HepG2 (cell line): ENCODE data around the gene STK40. TPM values are rescaled to one million over a fixed set of nuclear protein-coding genes. Genes with fewer than 3 reads are reported as not detected.

Experiments
- ATAC-seq: fragments of 200-7000 bp; cut with Tn5 transposase; 3 replicates; pipeline ENCODE4 v1.9.1; 2020; ENCODE audit warnings: mild to moderate bottlenecking, moderate library complexity
- BruUV-seq: library from RNA; stranded (reverse); fragments of 400-500 nt; replicated peaks from 2 replicates; lab custom pipeline; 2021; lab: Mats Ljungman, UMichigan
- CTCF ChIA-PET: fragments of 300-600 bp; formaldehyde crosslinking; extraction: SDS; loops from one replicate; lab custom pipeline; 2021; ENCODE audit warnings: low total read pairs, inconsistent platforms, low intra/inter-chr PET ratio; lab: Yijun Ruan, JAX
- POLR2A ChIA-PET: fragments of 350-600 bp; sonication (Branson Sonifier 250); formaldehyde crosslinking; loops from one replicate; lab custom pipeline; 2020; ENCODE audit warnings: antibody characterized with exemption, inconsistent platforms; lab: Yijun Ruan, JAX
- DNase-seq: peaks from one replicate; pipeline ENCODE4 v3.0.0-alpha.2; 2015; ENCODE audit warnings: low spot score
- FAIRE-seq: peaks from 3 replicates; lab custom pipeline; 2011; peaks lifted over from hg19 to GRCh38; lab: Jason Lieb, UNC
- H2AFZ ChIP-seq: one replicate; pipeline ENCODE4 v1.6.1; 2011; ENCODE audit warnings: low read length, inconsistent platforms
- H3K27ac ChIP-seq: fragments of 300-600 bp; 3 replicates; pipeline ENCODE4 v1.8.0; 2011; ENCODE audit warnings: mixed run types, mild to moderate bottlenecking, mixed read lengths, low read length, inconsistent platforms; ENCODE audit not compliant: insufficient read depth; ENCODE audit errors: extremely low read length
- H3K27me3 ChIP-seq, 2 experiments: fragments of 200-600 bp in 1 of 2; 2 replicates in 1 of 2; 3 replicates in 1 of 2; pipeline versions ENCODE4 v1.6.0 to v1.8.0; 2011; ENCODE audit warnings: low read length in 2 of 2, mild to moderate bottlenecking in 2 of 2, moderate library complexity in 2 of 2, inconsistent platforms in 1 of 2; ENCODE audit not compliant: insufficient read depth in 2 of 2, control insufficient read depth in 1 of 2
- H3K36me3 ChIP-seq, 2 experiments: fragments of 200-600 bp in 1 of 2; replicated peaks in 1 of 2; 2 replicates in 1 of 2; 3 replicates in 1 of 2; pipeline versions ENCODE4 v1.5.1 to v1.8.0; 2011; ENCODE audit warnings: low read length in 2 of 2, inconsistent platforms in 1 of 2; ENCODE audit not compliant: insufficient read depth in 2 of 2, control insufficient read depth in 1 of 2
- H3K4me1 ChIP-seq: 2 replicates; pipeline ENCODE4 v1.5.1; 2012; ENCODE audit warnings: low read length, inconsistent platforms; ENCODE audit not compliant: insufficient read depth
- H3K4me2 ChIP-seq: 2 replicates; pipeline ENCODE4 v1.6.0; 2011; ENCODE audit warnings: low read depth, low read length, inconsistent platforms
- H3K4me3 ChIP-seq, 3 experiments: fragments of 200-600 bp in 1 of 3; sonication (generic), shearing (Covaris generic) in 1 of 3; replicated peaks in 1 of 3; 2 replicates each; pipeline ENCODE4 v1.5.1; 2011 to 2016; ENCODE audit warnings: low read length in 3 of 3, inconsistent platforms in 2 of 3, low read depth in 2 of 3, mild to moderate bottlenecking in 2 of 3, control low read depth in 1 of 3, mixed read lengths in 1 of 3; ENCODE audit not compliant: insufficient read depth in 1 of 3
- H3K79me2 ChIP-seq: one replicate; pipeline ENCODE4 v1.6.1; 2011; ENCODE audit warnings: low read length, inconsistent platforms; ENCODE audit not compliant: insufficient read depth
- H3K9ac ChIP-seq: 2 replicates; pipeline ENCODE4 v1.6.0; 2011; ENCODE audit warnings: mild to moderate bottlenecking, low read depth, low read length, inconsistent platforms; ENCODE audit not compliant: insufficient read depth
- H3K9me3 ChIP-seq: 2 replicates; pipeline ENCODE4 v1.5.1; 2012; ENCODE audit warnings: mild to moderate bottlenecking, low read length
- H4K20me1 ChIP-seq: 2 replicates; pipeline ENCODE4 v1.6.0; 2011; ENCODE audit warnings: inconsistent platforms, mild to moderate bottlenecking, low read length, moderate library complexity; ENCODE audit not compliant: insufficient read depth
- ARNT2 ChIP-seq: sonication (generic); formaldehyde crosslinking; IDR thresholded peaks from 2 replicates; pipeline ENCODE4 v1.8.0; 2022; ENCODE audit warnings: mild to moderate bottlenecking, low read depth, missing genetic modification reagents, moderate library complexity
- BCL6 ChIP-seq: IDR thresholded peaks from 2 replicates; pipeline ENCODE4 v1.6.1; 2016; ENCODE audit warnings: missing genetic modification reagents, missing compliant biosample characterization
- GATAD2A ChIP-seq: IDR thresholded peaks from 2 replicates; pipeline ENCODE4 v1.6.1; 2016
- IRF2 ChIP-seq: IDR thresholded peaks from 2 replicates; pipeline ENCODE4 v1.6.1; 2018; ENCODE audit warnings: missing genetic modification reagents, missing compliant biosample characterization
- KMT2B ChIP-seq: IDR thresholded peaks from 2 replicates; pipeline ENCODE4 v1.6.1; 2016; ENCODE audit warnings: missing genetic modification reagents, missing compliant biosample characterization
- MYNN ChIP-seq: sonication (generic); formaldehyde crosslinking; IDR thresholded peaks from 2 replicates; pipeline ENCODE4 v1.4.0; 2020; ENCODE audit warnings: mild to moderate bottlenecking, low read depth, missing genetic modification reagents
- NCOR1 ChIP-seq: fragments of 200-600 bp; sonication (generic); IDR thresholded peaks from 2 replicates; pipeline ENCODE4 v1.7.0; 2017; ENCODE audit warnings: antibody characterized with exemption, low read length, borderline replicate concordance
- POLR2G ChIP-seq: fragments of 200-400 bp; formaldehyde crosslinking; IDR thresholded peaks from 2 replicates; pipeline ENCODE4 v1.6.1; 2018; ENCODE audit warnings: mild to moderate bottlenecking, low read depth, low read length, moderate library complexity
- RBM39 ChIP-seq: fragments of 200-400 bp; formaldehyde crosslinking; IDR thresholded peaks from one replicate; pipeline ENCODE4 v1.6.1; 2018; ENCODE audit warnings: antibody characterized with exemption, mild to moderate bottlenecking, low read depth, low read length; ENCODE audit not compliant: poor library complexity, severe bottlenecking
- ZNF350 ChIP-seq: sonication (generic); formaldehyde crosslinking; IDR thresholded peaks from 2 replicates; pipeline ENCODE4 v1.4.0; 2020; ENCODE audit warnings: mild to moderate bottlenecking, low read depth, missing genetic modification reagents, borderline replicate concordance
- ZNF547 ChIP-seq: sonication (generic); formaldehyde crosslinking; IDR thresholded peaks from 2 replicates; pipeline ENCODE4 v1.5.1; 2020; ENCODE audit warnings: mild to moderate bottlenecking, missing genetic modification reagents
- ZNF678 ChIP-seq: sonication (generic); formaldehyde crosslinking; IDR thresholded peaks from 2 replicates; pipeline ENCODE4 v1.4.0; 2020; ENCODE audit warnings: mild to moderate bottlenecking, missing genetic modification reagents
- ZNF776 ChIP-seq: sonication (generic); formaldehyde crosslinking; IDR thresholded peaks from 2 replicates; pipeline ENCODE4 v1.4.0; 2020; ENCODE audit warnings: mild to moderate bottlenecking, missing genetic modification reagents
- WGBS: methylation state at CpG from one replicate; pipeline ENCODE4 v1.1.6; 2017; ENCODE audit warnings: low lambda C conversion rate; 5-methylcytosine and 5-hydroxymethylcytosine counted together
- in situ Hi-C: cut with HindIII; loops from 2 replicates; pipeline ENCODE4 v1.10.0; 2017; ENCODE audit warnings: low pct_unique_long_range_greater_than_20kb; ENCODE audit not compliant: extremely low pct_ligation_motif_present
- intact Hi-C: fragments of 100-400 bp; cut with micrococcal nuclease; formaldehyde crosslinking; loops from one replicate; pipeline ENCODE4 v1.10.0; 2022; ENCODE audit not compliant: unreplicated experiment
- polyA plus RNA-seq, 8 experiments: library from polyadenylated mRNA; depleted of rRNA in 3 of 8; stranded (reverse) in 7 of 8; unstranded in 1 of 8; fragments of >200 nt; fragmentation: Illumina TruSeq in 4 of 8; extraction: Trizol in 4 of 8; gene quantifications; 2 replicates each; pipeline versions ENCODE4 v1.2.1 to v1.2.3, GENCODE V29; 2011 to 2016; ENCODE audit warnings: low read depth in 4 of 8, missing spikeins in 1 of 8, mixed read lengths in 1 of 8; ENCODE audit not compliant: insufficient read depth in 1 of 8
- total RNA-seq, 5 experiments: library from RNA; depleted of rRNA; stranded (reverse); fragments of >200 nt; fragmentation: Illumina TruSeq; extraction: Trizol; gene quantifications; 2 replicates each; pipeline ENCODE4 v1.2.3, GENCODE V29; 2016; ENCODE audit warnings: low read depth in 1 of 5
- TF ChIP-seq, protein P1 (sequence below): sonication (generic); formaldehyde crosslinking; IDR thresholded peaks from 2 replicates; pipeline ENCODE4 v1.4.0; 2020; ENCODE audit warnings: mild to moderate bottlenecking, missing genetic modification reagents
- TF ChIP-seq, protein P2 (sequence below): sonication (generic); formaldehyde crosslinking; conservative IDR thresholded peaks from 2 replicates; pipeline ENCODE4 v1.4.0; 2020; ENCODE audit warnings: missing genetic modification reagents
- TF ChIP-seq, protein P3 (sequence below): sonication (generic); formaldehyde crosslinking; IDR thresholded peaks from 2 replicates; pipeline ENCODE4 v1.4.0; 2020; ENCODE audit warnings: mild to moderate bottlenecking, missing genetic modification reagents
- TF ChIP-seq, protein P4 (sequence below): sonication (generic); formaldehyde crosslinking; conservative IDR thresholded peaks from 2 replicates; pipeline ENCODE4 v1.5.0; 2020; ENCODE audit warnings: missing genetic modification reagents

Gene STK40
- total and polyA plus RNA-seq, 2 of the 13 experiments (the other 11 are each of a cell fraction or from before 2014, with no cell fraction given), result 33.8 to 35.1 TPM

DNA sequence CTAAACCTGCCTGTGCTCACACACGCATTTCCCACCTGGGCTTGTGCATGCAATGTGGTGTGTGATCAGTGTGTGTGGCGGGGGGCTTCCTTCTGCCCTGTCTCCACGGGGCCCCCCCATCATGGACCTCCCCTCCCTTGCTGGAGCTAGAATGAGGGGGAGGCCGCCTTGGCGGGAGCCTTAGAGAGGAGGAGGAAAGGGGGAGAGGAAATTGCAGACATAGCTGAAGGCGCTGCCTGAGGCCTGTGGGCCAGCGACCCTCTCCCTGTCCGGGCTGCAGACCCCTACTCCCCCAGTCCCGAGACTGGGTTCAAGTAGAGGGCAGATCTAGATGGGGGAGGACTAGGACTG, 61.4 kb downstream of the STK40 start (continued):
- TF ChIP-seq, protein P1, sequence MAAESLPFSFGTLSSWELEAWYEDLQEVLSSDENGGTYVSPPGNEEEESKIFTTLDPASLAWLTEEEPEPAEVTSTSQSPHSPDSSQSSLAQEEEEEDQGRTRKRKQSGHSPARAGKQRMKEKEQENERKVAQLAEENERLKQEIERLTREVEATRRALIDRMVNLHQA (CRISPR knock-in tag), result no peak
- TF ChIP-seq RBM39 (peak; percentile 19), ZNF547 (CRISPR knock-in tag) (no peak), IRF2 (CRISPR knock-in tag) (peak; percentile 1; the same call in 1 of the 2 replicates), ZNF776 (CRISPR knock-in tag) (no peak), ZNF350 (CRISPR knock-in tag) (peak; percentile 1; the same call in 1 of the 2 replicates)
- TF ChIP-seq, protein P2, sequence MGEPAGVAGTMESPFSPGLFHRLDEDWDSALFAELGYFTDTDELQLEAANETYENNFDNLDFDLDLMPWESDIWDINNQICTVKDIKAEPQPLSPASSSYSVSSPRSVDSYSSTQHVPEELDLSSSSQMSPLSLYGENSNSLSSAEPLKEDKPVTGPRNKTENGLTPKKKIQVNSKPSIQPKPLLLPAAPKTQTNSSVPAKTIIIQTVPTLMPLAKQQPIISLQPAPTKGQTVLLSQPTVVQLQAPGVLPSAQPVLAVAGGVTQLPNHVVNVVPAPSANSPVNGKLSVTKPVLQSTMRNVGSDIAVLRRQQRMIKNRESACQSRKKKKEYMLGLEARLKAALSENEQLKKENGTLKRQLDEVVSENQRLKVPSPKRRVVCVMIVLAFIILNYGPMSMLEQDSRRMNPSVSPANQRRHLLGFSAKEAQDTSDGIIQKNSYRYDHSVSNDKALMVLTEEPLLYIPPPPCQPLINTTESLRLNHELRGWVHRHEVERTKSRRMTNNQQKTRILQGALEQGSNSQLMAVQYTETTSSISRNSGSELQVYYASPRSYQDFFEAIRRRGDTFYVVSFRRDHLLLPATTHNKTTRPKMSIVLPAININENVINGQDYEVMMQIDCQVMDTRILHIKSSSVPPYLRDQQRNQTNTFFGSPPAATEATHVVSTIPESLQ (CRISPR knock-in tag), result no peak

DNA sequence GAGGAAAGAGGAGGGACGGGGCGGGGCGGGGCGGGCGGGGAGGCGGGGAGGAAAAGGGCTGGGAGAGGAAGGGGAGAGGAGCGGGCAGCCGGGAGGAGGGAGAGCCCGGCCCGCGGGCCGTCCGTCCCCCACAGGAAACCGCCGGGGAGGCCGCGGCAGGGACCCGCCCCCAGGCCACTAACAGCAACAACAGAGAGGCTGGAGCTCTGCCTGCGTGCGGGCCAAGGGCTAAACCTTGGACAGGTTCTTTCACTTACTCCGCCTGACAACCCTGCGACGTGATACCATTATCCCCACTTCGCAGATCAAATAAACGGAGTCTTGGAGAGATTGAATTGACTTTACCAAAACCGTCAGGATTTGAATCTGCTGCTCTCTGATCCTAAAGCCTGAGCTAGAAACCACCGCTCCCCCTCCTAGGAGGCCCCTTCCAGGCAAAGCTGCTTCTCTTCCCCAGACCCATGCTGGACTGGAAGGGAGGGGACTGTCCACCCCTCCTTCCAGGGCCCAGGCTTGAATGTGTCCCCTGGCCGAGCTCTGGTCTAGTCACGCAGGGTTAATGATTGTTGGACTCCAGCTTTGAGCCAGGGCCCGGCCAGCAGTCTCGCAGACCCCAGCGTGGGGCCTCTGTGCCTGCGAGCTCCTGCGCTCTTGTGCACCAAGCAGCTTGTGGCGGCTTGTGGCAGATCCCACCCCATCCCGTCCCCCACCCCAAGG, 61.9 kb downstream of the STK40 start, which contains the start of gene EVA1B:
Gene EVA1B, minus strand, starts transcription at position 10 of the 717 bp plus-strand sequence. CDS start 608 bp downstream, outside the sequence.
- ChIA-PET POLR2A (interaction anchor here (0.9 to 3.5 kb wide), 13 partner anchors 9 to 171 kb away, joined by 3 to 58 read pairs (median 5); partner anchors contain the start of genes LSM10, SH3D21 and THRAP3), CTCF (no interaction called here)
- Histone ChIP-seq H3K36me3 (no peaks in the 10 kb centered on the region), H3K9me3 (no peaks in the 10 kb centered on the region), H3K27me3 (no peaks in the 10 kb centered on the region; a peak in 1 of 5 replicates), H3K4me1 (peaks cover 46% of the 10 kb centered on the region), H3K9ac (peak within 1 kb of the TSS; percentile 71), H3K27ac (peak within 1 kb of the TSS; percentile 62), H3K79me2 (no peaks in the 10 kb centered on the region), H3K4me2 (peak within 1 kb of the TSS; percentile 84), H3K4me3 (peak within 1 kb of the TSS; percentile 72 to 82 (median 72)), H4K20me1 (no peaks in the 10 kb centered on the region), H2AFZ (no peak within 1 kb of the TSS)
- DNase-seq (peak; percentile 88), ATAC-seq (peak; percentile 90), FAIRE-seq (peak; percentile 87)
- in situ Hi-C loops, result no loop called here
- WGBS, result 0% methylated on average over 20 of the region's 36 CpGs
- intact Hi-C loops, result loop anchor here (2.0 kb wide), 1 partner anchor 17 kb away; the partner anchor contains the start of gene SH3D21
- BruUV-seq, result TSS peak; percentile 81
- peak; percentile 93 for TF ChIP-seq POLR2G
- TF ChIP-seq KMT2B (CRISPR knock-in tag), result peak; percentile 56
- peak; percentile 29; the same call in 1 of the 2 replicates for TF ChIP-seq NCOR1
- TF ChIP-seq ZNF678, result no peak
- peak; percentile 53 for TF ChIP-seq BCL6 (CRISPR knock-in tag)
- TF ChIP-seq, protein P3, sequence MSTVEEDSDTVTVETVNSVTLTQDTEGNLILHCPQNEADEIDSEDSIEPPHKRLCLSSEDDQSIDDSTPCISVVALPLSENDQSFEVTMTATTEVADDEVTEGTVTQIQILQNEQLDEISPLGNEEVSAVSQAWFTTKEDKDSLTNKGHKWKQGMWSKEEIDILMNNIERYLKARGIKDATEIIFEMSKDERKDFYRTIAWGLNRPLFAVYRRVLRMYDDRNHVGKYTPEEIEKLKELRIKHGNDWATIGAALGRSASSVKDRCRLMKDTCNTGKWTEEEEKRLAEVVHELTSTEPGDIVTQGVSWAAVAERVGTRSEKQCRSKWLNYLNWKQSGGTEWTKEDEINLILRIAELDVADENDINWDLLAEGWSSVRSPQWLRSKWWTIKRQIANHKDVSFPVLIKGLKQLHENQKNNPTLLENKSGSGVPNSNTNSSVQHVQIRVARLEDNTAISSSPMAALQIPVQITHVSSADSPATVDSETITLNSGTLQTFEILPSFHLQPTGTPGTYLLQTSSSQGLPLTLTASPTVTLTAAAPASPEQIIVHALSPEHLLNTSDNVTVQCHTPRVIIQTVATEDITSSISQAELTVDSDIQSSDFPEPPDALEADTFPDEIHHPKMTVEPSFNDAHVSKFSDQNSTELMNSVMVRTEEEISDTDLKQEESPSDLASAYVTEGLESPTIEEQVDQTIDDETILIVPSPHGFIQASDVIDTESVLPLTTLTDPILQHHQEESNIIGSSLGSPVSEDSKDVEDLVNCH (CRISPR knock-in tag), result no peak
- no peak for TF ChIP-seq MYNN (CRISPR knock-in tag)
- TF ChIP-seq GATAD2A, result peak; percentile 54; the same call in 1 of the 2 replicates
- peak; percentile 57; the same call in 1 of the 2 replicates for TF ChIP-seq ARNT2
- TF ChIP-seq, protein P4, sequence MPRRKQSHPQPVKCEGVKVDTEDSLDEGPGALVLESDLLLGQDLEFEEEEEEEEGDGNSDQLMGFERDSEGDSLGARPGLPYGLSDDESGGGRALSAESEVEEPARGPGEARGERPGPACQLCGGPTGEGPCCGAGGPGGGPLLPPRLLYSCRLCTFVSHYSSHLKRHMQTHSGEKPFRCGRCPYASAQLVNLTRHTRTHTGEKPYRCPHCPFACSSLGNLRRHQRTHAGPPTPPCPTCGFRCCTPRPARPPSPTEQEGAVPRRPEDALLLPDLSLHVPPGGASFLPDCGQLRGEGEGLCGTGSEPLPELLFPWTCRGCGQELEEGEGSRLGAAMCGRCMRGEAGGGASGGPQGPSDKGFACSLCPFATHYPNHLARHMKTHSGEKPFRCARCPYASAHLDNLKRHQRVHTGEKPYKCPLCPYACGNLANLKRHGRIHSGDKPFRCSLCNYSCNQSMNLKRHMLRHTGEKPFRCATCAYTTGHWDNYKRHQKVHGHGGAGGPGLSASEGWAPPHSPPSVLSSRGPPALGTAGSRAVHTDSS, result no peak
